Esophagus muscularis mucosa (tissue), 4 donors: Measurements from ENCODE around the gene NECTIN1.

Source experiments
- EP300 ChIP-seq: sonication (generic); formaldehyde crosslinking; IDR thresholded peaks from one replicate; pipeline ENCODE4 v1.6.1; 2017; ENCODE audit warnings: antibody characterized with exemption
- POLR2A ChIP-seq: fragments of 450-650 bp; IDR thresholded peaks from one replicate; pipeline ENCODE4 v1.6.1; 2017; ENCODE audit warnings: antibody characterized with exemption, moderate library complexity, mild to moderate bottlenecking, low read depth
- POLR2AphosphoS5 ChIP-seq, 2 donors: sonication (generic); formaldehyde crosslinking; IDR thresholded peaks; one replicate each; pipeline ENCODE4 v1.6.1; 2017; ENCODE audit warnings: antibody characterized with exemption in 2 of 2
- TF ChIP-seq, protein P1 (sequence below), 3 experiments: fragments of 200-600 bp in 2 of 3; fragments of 450-650 bp in 1 of 3; sonication (generic) in 2 of 3; IDR thresholded peaks; one replicate each; pipeline ENCODE4 v1.5.1; 2017 to 2019; ENCODE audit warnings: antibody characterized with exemption in 3 of 3, mild to moderate bottlenecking in 2 of 3, moderate library complexity in 1 of 3

DNA sequence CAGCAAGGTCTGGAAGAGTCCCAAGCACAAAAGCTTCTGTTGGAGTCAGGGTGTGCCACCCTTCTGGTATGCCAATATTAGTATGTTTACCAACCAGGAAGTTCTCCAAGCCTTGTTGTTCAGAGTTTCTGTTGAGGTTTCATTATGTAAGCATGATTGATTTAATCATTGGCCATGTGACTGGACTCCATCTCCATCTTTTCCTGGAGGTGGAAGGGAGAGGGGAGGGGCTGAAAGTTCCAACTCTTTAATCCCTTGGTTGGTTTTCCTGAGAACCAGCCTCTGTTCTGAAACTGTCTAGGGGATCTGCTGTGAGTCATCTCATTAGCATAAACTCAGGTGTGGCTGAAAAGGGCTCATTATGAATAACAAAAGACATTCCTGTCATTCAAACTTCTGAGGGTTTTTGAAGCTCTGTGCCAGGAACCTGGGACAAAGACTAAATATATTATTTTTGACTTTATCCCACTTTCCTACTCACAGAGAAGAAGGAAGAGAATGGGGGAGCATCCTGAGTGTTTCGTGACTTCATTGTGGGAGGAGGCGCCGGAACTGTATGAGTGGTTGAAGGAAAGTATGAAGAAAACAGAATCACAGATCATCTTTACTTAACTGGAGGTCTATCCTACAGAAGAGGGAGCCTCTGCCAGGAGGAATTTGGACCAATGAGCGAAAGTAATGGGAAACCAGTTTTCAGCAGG lies 138.2 kb downstream of the NECTIN1 start:
- TF ChIP-seq, protein P1, sequence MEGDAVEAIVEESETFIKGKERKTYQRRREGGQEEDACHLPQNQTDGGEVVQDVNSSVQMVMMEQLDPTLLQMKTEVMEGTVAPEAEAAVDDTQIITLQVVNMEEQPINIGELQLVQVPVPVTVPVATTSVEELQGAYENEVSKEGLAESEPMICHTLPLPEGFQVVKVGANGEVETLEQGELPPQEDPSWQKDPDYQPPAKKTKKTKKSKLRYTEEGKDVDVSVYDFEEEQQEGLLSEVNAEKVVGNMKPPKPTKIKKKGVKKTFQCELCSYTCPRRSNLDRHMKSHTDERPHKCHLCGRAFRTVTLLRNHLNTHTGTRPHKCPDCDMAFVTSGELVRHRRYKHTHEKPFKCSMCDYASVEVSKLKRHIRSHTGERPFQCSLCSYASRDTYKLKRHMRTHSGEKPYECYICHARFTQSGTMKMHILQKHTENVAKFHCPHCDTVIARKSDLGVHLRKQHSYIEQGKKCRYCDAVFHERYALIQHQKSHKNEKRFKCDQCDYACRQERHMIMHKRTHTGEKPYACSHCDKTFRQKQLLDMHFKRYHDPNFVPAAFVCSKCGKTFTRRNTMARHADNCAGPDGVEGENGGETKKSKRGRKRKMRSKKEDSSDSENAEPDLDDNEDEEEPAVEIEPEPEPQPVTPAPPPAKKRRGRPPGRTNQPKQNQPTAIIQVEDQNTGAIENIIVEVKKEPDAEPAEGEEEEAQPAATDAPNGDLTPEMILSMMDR (IDR thresholded peaks at IDR 0.05), result no peak
- no peak for TF ChIP-seq POLR2A
- no peak for TF ChIP-seq EP300
- no peak for TF ChIP-seq POLR2AphosphoS5 (IDR thresholded peaks at IDR 0.05)
